Panc1 (cell line): ENCODE results near the gene CRISPLD2. TPM values are rescaled to one million over a fixed set of nuclear protein-coding genes. Genes with fewer than 3 reads are reported as not detected.

Experiments
- ATAC-seq: fragments of 200-7000 bp; cut with Tn5 transposase; 2 replicates; pipeline ENCODE4 v1.9.1; 2020; ENCODE audit warnings: mild to moderate bottlenecking, moderate library complexity
- BruUV-seq: library from RNA; stranded (reverse); fragments of 400-500 nt; replicated peaks from 2 replicates; lab custom pipeline; 2021; lab: Mats Ljungman, UMichigan
- CTCF ChIA-PET: fragments of 300-600 bp; sonication (Branson Sonifier 250); formaldehyde crosslinking; loops from one replicate; lab custom pipeline; 2022; ENCODE audit warnings: antibody characterized with exemption; lab: Charles Lee
- POLR2A ChIA-PET: fragments of 300-600 bp; sonication (Branson Sonifier 250); formaldehyde crosslinking; loops from one replicate; lab custom pipeline; 2022; ENCODE audit warnings: antibody characterized with exemption; lab: Charles Lee
- DNase-seq: peaks from one replicate; pipeline ENCODE4 v3.0.0-alpha.2; 2010; ENCODE audit warnings: low read depth, low spot score
- H3K27ac ChIP-seq: 2 replicates; pipeline ENCODE4 v1.5.1; 2011; ENCODE audit warnings: mild to moderate bottlenecking, low read length, inconsistent platforms
- H3K27me3 ChIP-seq: fragments of 200-500 bp; sonication (Bioruptor generic); 2 replicates; pipeline ENCODE4 v1.6.0; 2014; ENCODE audit warnings: low read length, inconsistent platforms; ENCODE audit not compliant: control insufficient read depth, insufficient read depth
- H3K36me3 ChIP-seq: fragments of 200-500 bp; sonication (Bioruptor generic); 2 replicates; pipeline ENCODE4 v1.5.1; 2014; ENCODE audit warnings: inconsistent platforms, mild to moderate bottlenecking, low read length, moderate library complexity; ENCODE audit not compliant: control insufficient read depth, insufficient read depth
- H3K4me1 ChIP-seq: 2 replicates; pipeline ENCODE4 v1.5.1; 2011; ENCODE audit warnings: inconsistent platforms, mild to moderate bottlenecking, low read length, moderate library complexity; ENCODE audit not compliant: control insufficient read depth, insufficient read depth
- H3K4me3 ChIP-seq, 2 experiments: 2 replicates each; pipeline ENCODE4 v1.5.1; 2011 to 2012; ENCODE audit warnings: low read depth in 2 of 2, low read length in 2 of 2, mild to moderate bottlenecking in 2 of 2, inconsistent platforms in 1 of 2, moderate library complexity in 1 of 2
- H3K9me3 ChIP-seq: fragments of 200-500 bp; sonication (Bioruptor generic); 2 replicates; pipeline ENCODE4 v1.5.1; 2014; ENCODE audit warnings: low read depth, mild to moderate bottlenecking, inconsistent platforms, low read length, moderate library complexity; ENCODE audit not compliant: control insufficient read depth, insufficient read depth
- CTCF ChIP-seq: fragments of 450-650 bp; IDR thresholded peaks from 2 replicates; pipeline ENCODE4 v1.5.1; 2017; ENCODE audit warnings: mild to moderate bottlenecking
- POLR2AphosphoS5 ChIP-seq: IDR thresholded peaks from 2 replicates; pipeline ENCODE4 v1.6.1; 2012; ENCODE audit warnings: mild to moderate bottlenecking, low read depth, low read length, moderate library complexity
- REST ChIP-seq, 2 experiments: IDR thresholded peaks; 2 replicates each; pipeline ENCODE4 v1.6.1; 2011 to 2012; ENCODE audit warnings: low read depth in 2 of 2, control low read depth in 1 of 2, low read length in 1 of 2, mild to moderate bottlenecking in 1 of 2, moderate library complexity in 1 of 2; ENCODE audit not compliant: insufficient read depth in 1 of 2
- SIN3A ChIP-seq: IDR thresholded peaks from 2 replicates; pipeline ENCODE4 v1.6.1; 2012; ENCODE audit warnings: low read depth, mild to moderate bottlenecking, low read length, moderate library complexity, borderline replicate concordance; ENCODE audit not compliant: insufficient read depth
- TCF7L2 ChIP-seq: IDR thresholded peaks from 2 replicates; pipeline ENCODE4 v1.6.1; 2011; ENCODE audit warnings: mild to moderate bottlenecking, low read depth, low read length, inconsistent platforms
- in situ Hi-C: cut with HindIII; loops from 2 replicates; pipeline ENCODE4 v1.10.0; 2016; ENCODE audit warnings: low sequenced_read_pairs, low pct_unique_long_range_greater_than_20kb
- intact Hi-C: fragments of 100-400 bp; cut with micrococcal nuclease; formaldehyde crosslinking; loops from one replicate; pipeline ENCODE4 v1.10.0; 2022; ENCODE audit not compliant: unreplicated experiment
- total RNA-seq: library from RNA; stranded (reverse); gene quantifications from one replicate; pipeline ENCODE4 v1.2.1, GENCODE V29; 2021; ENCODE audit not compliant: unreplicated experiment

Gene CRISPLD2
- total RNA-seq, 1 experiment from 2014 or later = 12.9 TPM

GRCh38 chr16:84826558-84826941, 6.8 kb downstream of the CRISPLD2 start:
- in situ Hi-C loops = no loop called here
- DNase-seq = no peak
- POLR2A ChIA-PET = interaction anchor here (0.6 kb wide), 1 partner anchor 359 kb away, joined by 3 read pairs; no protein-coding TSS in a partner anchor
- Histone ChIP-seq H3K9me3 (no peaks in the 10 kb centered on the region), H3K4me1 (peaks cover 7% of the 10 kb centered on the region), H3K27me3 (no peaks in the 10 kb centered on the region), H3K36me3 (no peaks in the 10 kb centered on the region), H3K27ac (no peak overlapping the region), H3K4me3 (no peak overlapping the region)
- ATAC-seq = no peak
- intact Hi-C loops = no loop called here
- TF ChIP-seq POLR2AphosphoS5 (no peak), SIN3A (no peak), CTCF (no peak), TCF7L2 (no peak), REST (IDR thresholded peaks at IDR 0.05; ENCODE audit: insufficient read depth in 1 of 2, low read depth in 2 of 2, low read length in 1 of 2) (no peak)
- BruUV-seq = no TSS peak
- CTCF ChIA-PET = interaction anchor here (0.7 kb wide), 1 partner anchor 131 kb away, joined by 3 read pairs; no protein-coding TSS in a partner anchor

- no TSS peak for BruUV-seq
- ATAC-seq (no peak), DNase-seq (no peak)
- POLR2A ChIA-PET = interaction anchor here (0.6 kb wide), 1 partner anchor 358 kb away, joined by 3 read pairs; no protein-coding TSS in a partner anchor
- Histone ChIP-seq H3K9me3 (no peaks in the 10 kb centered on the region), H3K27ac (no peak overlapping the region), H3K4me3 (no peak overlapping the region), H3K27me3 (no peaks in the 10 kb centered on the region), H3K36me3 (no peaks in the 10 kb centered on the region), H3K4me1 (peaks cover 3% of the 10 kb centered on the region; the same call in 1 of the 2 replicates)
- TF ChIP-seq SIN3A (no peak), CTCF (no peak), POLR2AphosphoS5 (no peak), REST (IDR thresholded peaks at IDR 0.05; ENCODE audit: insufficient read depth in 1 of 2, low read depth in 2 of 2, low read length in 1 of 2) (no peak), TCF7L2 (no peak)
- intact Hi-C loops = no loop called here
- in situ Hi-C loops = no loop called here
- CTCF ChIA-PET = no interaction called here
Observed at GRCh38 chr16:84827131-84827574, 7.4 kb downstream of the CRISPLD2 start.
